ENCODE data around the gene DPYSL4. TPM values are rescaled to one million over a fixed set of nuclear protein-coding genes. Genes with fewer than 3 reads are reported as not detected.

Gene DPYSL4
- total RNA-seq, 2 donors from 2014 or later = 4.1 to 22.6 TPM

DNA sequence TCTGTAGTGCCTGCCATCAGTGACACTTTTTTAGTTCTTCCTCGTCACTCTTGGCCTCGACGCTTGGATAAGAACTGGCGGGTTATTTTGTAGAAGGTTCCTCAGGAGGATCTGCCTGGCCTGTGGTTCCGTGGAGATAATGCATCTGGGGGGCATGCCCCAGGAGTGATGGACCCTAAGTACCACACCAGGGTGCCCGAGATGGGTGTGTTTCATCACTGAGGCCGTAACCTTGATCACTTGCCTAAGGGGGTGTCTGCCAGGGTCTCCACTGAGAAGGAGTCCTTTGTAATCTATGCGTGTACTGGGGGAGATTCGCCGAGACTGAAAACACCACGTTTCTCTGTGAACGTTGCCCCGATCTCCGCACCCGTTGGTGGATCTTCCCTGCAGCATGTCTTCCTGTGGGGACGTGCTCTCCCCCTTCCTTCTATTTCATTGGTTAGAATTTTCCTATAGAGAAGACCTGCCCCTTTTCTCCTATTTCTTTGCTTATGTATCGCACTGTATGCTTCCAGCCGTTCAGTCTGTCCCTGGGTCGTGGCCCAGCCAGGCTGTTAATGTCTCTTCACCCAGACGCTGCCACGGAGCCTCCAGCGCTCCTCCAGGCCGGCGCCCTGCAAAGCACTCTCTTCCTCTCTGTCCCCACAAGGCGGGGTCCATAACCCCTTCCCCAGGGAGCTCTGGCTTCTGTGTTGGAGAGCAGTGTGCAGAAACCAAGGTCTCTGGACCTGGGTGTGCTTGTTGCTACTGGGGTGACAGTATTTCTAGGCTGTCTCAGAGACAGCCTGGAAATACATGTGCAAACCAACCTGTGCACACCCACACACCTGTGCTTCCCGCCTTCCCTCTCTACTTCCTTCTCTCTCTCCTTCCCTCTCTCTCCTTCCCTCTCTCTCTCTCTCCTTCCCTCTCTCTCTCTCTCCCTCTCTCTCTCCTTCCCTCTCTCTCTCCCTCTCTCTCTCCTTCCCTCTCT is 14.4 kb upstream of the DPYSL4 start:
- no peaks in the 10 kb centered on the region for H3K9me3 ChIP-seq
- no peak overlapping the region for H3K27ac ChIP-seq
- WGBS = 63% methylated on average over 26 of the region's 26 CpGs
- H3K4me3 ChIP-seq = no peak overlapping the region
- TF ChIP-seq POLR2AphosphoS5 (IDR thresholded peaks at IDR 0.05) (no peak), POLR2A (IDR thresholded peaks at IDR 0.05) (no peak)
- TF ChIP-seq, protein P1, sequence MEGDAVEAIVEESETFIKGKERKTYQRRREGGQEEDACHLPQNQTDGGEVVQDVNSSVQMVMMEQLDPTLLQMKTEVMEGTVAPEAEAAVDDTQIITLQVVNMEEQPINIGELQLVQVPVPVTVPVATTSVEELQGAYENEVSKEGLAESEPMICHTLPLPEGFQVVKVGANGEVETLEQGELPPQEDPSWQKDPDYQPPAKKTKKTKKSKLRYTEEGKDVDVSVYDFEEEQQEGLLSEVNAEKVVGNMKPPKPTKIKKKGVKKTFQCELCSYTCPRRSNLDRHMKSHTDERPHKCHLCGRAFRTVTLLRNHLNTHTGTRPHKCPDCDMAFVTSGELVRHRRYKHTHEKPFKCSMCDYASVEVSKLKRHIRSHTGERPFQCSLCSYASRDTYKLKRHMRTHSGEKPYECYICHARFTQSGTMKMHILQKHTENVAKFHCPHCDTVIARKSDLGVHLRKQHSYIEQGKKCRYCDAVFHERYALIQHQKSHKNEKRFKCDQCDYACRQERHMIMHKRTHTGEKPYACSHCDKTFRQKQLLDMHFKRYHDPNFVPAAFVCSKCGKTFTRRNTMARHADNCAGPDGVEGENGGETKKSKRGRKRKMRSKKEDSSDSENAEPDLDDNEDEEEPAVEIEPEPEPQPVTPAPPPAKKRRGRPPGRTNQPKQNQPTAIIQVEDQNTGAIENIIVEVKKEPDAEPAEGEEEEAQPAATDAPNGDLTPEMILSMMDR (IDR thresholded peaks at IDR 0.05) = no peak
- H3K27me3 ChIP-seq (replicated peaks; ENCODE audit: insufficient read depth) = no peaks in the 10 kb centered on the region
- no peak for DNase-seq (ENCODE audit: low spot score)
- H3K4me1 ChIP-seq (replicated peaks) = no peaks in the 10 kb centered on the region
- no peaks in the 10 kb centered on the region for H3K36me3 ChIP-seq
- intact Hi-C loops (cut with DNase I) = no loop called here

DNA sequence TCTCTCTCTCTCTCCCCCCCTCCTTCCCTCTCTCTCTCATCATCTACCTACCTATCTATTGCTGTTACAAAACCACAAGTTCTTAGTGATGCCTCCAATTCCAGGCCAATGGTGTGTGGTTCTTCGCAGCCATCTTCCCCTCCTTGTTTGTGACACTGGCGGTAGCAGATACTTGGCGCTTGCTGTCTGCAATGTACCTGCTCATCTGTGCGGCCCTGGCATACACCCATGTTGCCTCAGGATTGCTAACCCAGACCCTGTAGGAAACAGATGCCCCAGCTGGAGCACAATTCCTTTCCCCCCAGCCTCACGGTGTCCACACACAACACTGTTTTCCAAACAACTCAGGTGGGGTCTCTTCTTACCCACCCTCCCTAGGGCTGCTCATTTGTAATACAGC is 13.6 kb upstream of the DPYSL4 start:
- no peaks in the 10 kb centered on the region for H3K4me1 ChIP-seq (replicated peaks)
- no peaks in the 10 kb centered on the region for H3K36me3 ChIP-seq
- no peaks in the 10 kb centered on the region for H3K27me3 ChIP-seq (replicated peaks; ENCODE audit: insufficient read depth)
- no peaks in the 10 kb centered on the region for H3K9me3 ChIP-seq
- no peak for DNase-seq (ENCODE audit: low spot score)
- TF ChIP-seq POLR2AphosphoS5 (IDR thresholded peaks at IDR 0.05) (no peak), POLR2A (IDR thresholded peaks at IDR 0.05) (no peak)
- TF ChIP-seq, protein P1 (IDR thresholded peaks at IDR 0.05) = no peak
- intact Hi-C loops (cut with DNase I) = no loop called here
- H3K27ac ChIP-seq = no peak overlapping the region
- no peak overlapping the region for H3K4me3 ChIP-seq
- 87% methylated on average over 5 of the region's 5 CpGs for WGBS

DNA sequence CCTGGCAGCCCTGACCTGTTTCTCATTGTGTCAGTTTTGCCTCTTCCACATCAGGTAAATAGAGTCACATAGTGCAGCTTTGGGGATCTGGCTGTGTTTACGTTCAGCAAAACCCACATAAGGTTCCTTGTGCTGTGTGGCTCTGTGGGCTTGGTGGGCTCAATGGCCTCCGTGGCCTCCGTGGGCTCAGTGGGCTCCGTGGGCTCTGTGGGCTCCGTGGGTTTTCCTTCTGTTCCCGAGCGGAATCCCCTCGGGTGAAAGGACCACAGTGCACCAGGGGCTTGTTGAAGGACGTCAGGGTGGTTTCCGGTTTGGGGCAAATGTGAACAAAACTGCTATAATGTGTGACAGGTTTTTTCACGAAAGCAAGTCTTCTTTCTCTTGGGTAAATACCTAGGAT is 12.5 kb upstream of the DPYSL4 start:
- no peak for TF ChIP-seq POLR2AphosphoS5 (IDR thresholded peaks at IDR 0.05)
- TF ChIP-seq, protein P1 (IDR thresholded peaks at IDR 0.05) = no peak
- TF ChIP-seq POLR2A (IDR thresholded peaks at IDR 0.05) = no peak

DNA sequence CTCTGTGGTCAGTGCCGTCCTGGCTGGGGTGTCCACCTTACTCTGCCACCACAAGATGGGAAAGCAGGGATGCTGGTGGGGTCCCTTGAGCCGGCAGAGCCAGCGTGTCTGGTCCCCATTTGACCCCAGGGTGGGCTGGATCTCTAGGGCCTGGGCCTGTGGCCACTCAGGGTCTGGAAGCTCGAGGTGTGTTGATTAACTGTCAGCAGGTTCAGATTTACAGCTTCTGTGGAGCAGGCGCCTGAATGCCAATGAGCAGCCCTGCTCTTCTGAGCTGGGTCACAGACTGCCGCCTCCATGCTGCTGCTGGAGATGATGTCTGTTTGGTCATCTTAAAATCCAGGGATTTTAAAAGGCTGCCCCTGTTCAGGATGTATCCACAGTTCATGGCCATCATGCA is 11.3 kb upstream of the DPYSL4 start:
- TF ChIP-seq POLR2A (IDR thresholded peaks at IDR 0.05) (no peak), POLR2AphosphoS5 (IDR thresholded peaks at IDR 0.05) (no peak)
- TF ChIP-seq, protein P1 (IDR thresholded peaks at IDR 0.05) = no peak
- intact Hi-C loops (cut with DNase I) = no loop called here
- no peak for DNase-seq (ENCODE audit: low spot score)
- no peaks in the 10 kb centered on the region for H3K27me3 ChIP-seq (replicated peaks; ENCODE audit: insufficient read depth)
- no peaks in the 10 kb centered on the region for H3K4me1 ChIP-seq (replicated peaks)
- H3K9me3 ChIP-seq = no peaks in the 10 kb centered on the region
- no peaks in the 10 kb centered on the region for H3K36me3 ChIP-seq
- no peak overlapping the region for H3K27ac ChIP-seq
- 62% methylated on average over 6 of the region's 6 CpGs for WGBS
- H3K4me3 ChIP-seq = no peak overlapping the region

More for the DNA sequence above, 12.5 kb upstream of the DPYSL4 start:
- no peaks in the 10 kb centered on the region for H3K27me3 ChIP-seq (replicated peaks; ENCODE audit: insufficient read depth)
- WGBS = 88% methylated on average over 11 of the region's 11 CpGs
- H3K4me3 ChIP-seq = no peak overlapping the region
- no peak overlapping the region for H3K27ac ChIP-seq
- no peak for DNase-seq (ENCODE audit: low spot score)
- H3K36me3 ChIP-seq = no peaks in the 10 kb centered on the region
- intact Hi-C loops (cut with DNase I) = no loop called here
- no peaks in the 10 kb centered on the region for H3K9me3 ChIP-seq
- H3K4me1 ChIP-seq (replicated peaks) = no peaks in the 10 kb centered on the region

Measured in prostate gland (tissue), 2 donors.